COLO668 (cell line): ENCODE results near the gene NEK6.

Source experiments
- DNase-seq: peaks from one replicate; lab custom pipeline; 2025; ENCODE audit not compliant: unreplicated experiment; lab: John Stamatoyannopoulos, UW

NEK6 gene

GRCh38 chr9:124312290-124313265 lies 54.8 kb downstream of the NEK6 start:
- DNase-seq = no peak

- no peak for DNase-seq
Observed at GRCh38 chr9:124313940-124314339, 56.2 kb downstream of the NEK6 start.

- no peak for DNase-seq
Observed at GRCh38 chr9:124315882-124316281, 58.1 kb downstream of the NEK6 start.

GRCh38 chr9:124320062-124320973 lies 62.6 kb downstream of the NEK6 start:
- peak; percentile 72 for DNase-seq

GRCh38 chr9:124321416-124321815 lies 63.7 kb downstream of the NEK6 start:
- no peak for DNase-seq

- no peak for DNase-seq
Observed at GRCh38 chr9:124321935-124322334, 64.2 kb downstream of the NEK6 start.

- DNase-seq = no peak
Observed at GRCh38 chr9:124322618-124323432, 65.1 kb downstream of the NEK6 start.

- no peak for DNase-seq
Observed at GRCh38 chr9:124323904-124324303, 66.2 kb downstream of the NEK6 start.

- no peak for DNase-seq
Observed at GRCh38 chr9:124325816-124326215, 68.1 kb downstream of the NEK6 start.

GRCh38 chr9:124326378-124326777 lies 68.6 kb downstream of the NEK6 start:
- DNase-seq = no peak

GRCh38 chr9:124327491-124327890 lies 69.7 kb downstream of the NEK6 start:
- DNase-seq = no peak

GRCh38 chr9:124328285-124328684 lies 70.5 kb downstream of the NEK6 start:
- DNase-seq = no peak

- DNase-seq = no peak
Observed at GRCh38 chr9:124329206-124329792, 71.5 kb downstream of the NEK6 start.

- no peak for DNase-seq
Observed at GRCh38 chr9:124330011-124330697, 72.4 kb downstream of the NEK6 start.

- no peak for DNase-seq
Observed at GRCh38 chr9:124331580-124331979, 73.8 kb downstream of the NEK6 start.

- DNase-seq = no peak
Observed at GRCh38 chr9:124332361-124333202, 74.8 kb downstream of the NEK6 start.

GRCh38 chr9:124333203-124333579 lies 75.4 kb downstream of the NEK6 start:
- no peak for DNase-seq

GRCh38 chr9:124334568-124335319 lies 77.0 kb downstream of the NEK6 start:
- no peak for DNase-seq
